GM23338 (cell line): ENCODE results near the gene SMAD3. TPM values are rescaled to one million over a fixed set of nuclear protein-coding genes. Genes with fewer than 3 reads are reported as not detected.

Source experiments
- ATAC-seq: fragments of 200-7000 bp; cut with Tn5 transposase; 3 replicates; pipeline ENCODE4 v1.9.1; 2020
- DNase-seq: peaks from one replicate; pipeline ENCODE4 v3.0.0-alpha.2; 2015; ENCODE audit warnings: low spot score
- H2AFZ ChIP-seq: fragments of 200-600 bp; sonication (generic); 2 replicates; pipeline ENCODE4 v1.8.0; 2016; ENCODE audit warnings: antibody characterized with exemption, mild to moderate bottlenecking, moderate library complexity
- H3F3A ChIP-seq: fragments of 200-600 bp; sonication (generic); replicated peaks from 2 replicates; pipeline ENCODE4 v1.8.0; 2017; ENCODE audit warnings: antibody characterized with exemption, mixed run types, low read depth
- H3K27ac ChIP-seq: fragments of 200-600 bp; sonication (generic); 2 replicates; pipeline ENCODE4 v1.6.1; 2016; ENCODE audit warnings: low read depth
- H3K27me3 ChIP-seq: fragments of 200-600 bp; sonication (generic); 2 replicates; pipeline ENCODE4 v1.8.0; 2016; ENCODE audit warnings: mild to moderate bottlenecking, mixed run types, moderate library complexity; ENCODE audit not compliant: insufficient read depth
- H3K36me3 ChIP-seq: fragments of 200-600 bp; sonication (generic); 2 replicates; pipeline ENCODE4 v1.8.0; 2016; ENCODE audit warnings: mild to moderate bottlenecking; ENCODE audit not compliant: insufficient read depth
- H3K4me1 ChIP-seq: fragments of 200-600 bp; sonication (generic); 2 replicates; pipeline ENCODE4 v1.8.0; 2016; ENCODE audit warnings: mild to moderate bottlenecking, moderate library complexity; ENCODE audit not compliant: insufficient read depth
- H3K4me2 ChIP-seq: fragments of 200-600 bp; sonication (generic); 2 replicates; pipeline ENCODE4 v1.7.1; 2017; ENCODE audit warnings: mixed run types
- H3K4me3 ChIP-seq: fragments of 200-600 bp; sonication (generic); 2 replicates; pipeline ENCODE4 v1.6.1; 2016; ENCODE audit warnings: mixed run types
- H3K79me2 ChIP-seq: fragments of 200-600 bp; sonication (generic); replicated peaks from 2 replicates; pipeline ENCODE4 v1.8.0; 2017; ENCODE audit warnings: mild to moderate bottlenecking; ENCODE audit not compliant: insufficient read depth
- H3K9me2 ChIP-seq: fragments of 200-600 bp; sonication (generic); 2 replicates; pipeline ENCODE4 v1.8.0; 2017; ENCODE audit not compliant: insufficient read depth
- H4K20me1 ChIP-seq: fragments of 200-600 bp; sonication (generic); replicated peaks from 2 replicates; pipeline ENCODE4 v1.8.0; 2017; ENCODE audit warnings: mild to moderate bottlenecking; ENCODE audit not compliant: insufficient read depth
- H3K27ac Mint-ChIP-seq: 2 replicates; pipeline ENCODE4 v1.8.0; 2020; ENCODE audit warnings: inconsistent platforms, mild to moderate bottlenecking, moderate library complexity, mixed read lengths
- H3K27me3 Mint-ChIP-seq: 3 replicates; pipeline ENCODE4 v1.8.0; 2022; ENCODE audit warnings: low read depth, mild to moderate bottlenecking, moderate library complexity, mixed read lengths, inconsistent platforms; ENCODE audit not compliant: insufficient read depth, poor library complexity
- H3K36me3 Mint-ChIP-seq: 3 replicates; pipeline ENCODE4 v1.8.0; 2021; ENCODE audit warnings: low read depth, mild to moderate bottlenecking, inconsistent platforms, moderate library complexity, mixed read lengths
- H3K4me1 Mint-ChIP-seq: 3 replicates; pipeline ENCODE4 v1.8.0; 2020; ENCODE audit warnings: mild to moderate bottlenecking, inconsistent platforms, mixed read lengths
- H3K4me3 Mint-ChIP-seq: 3 replicates; pipeline ENCODE4 v1.8.0; 2021; ENCODE audit warnings: moderate library complexity, mild to moderate bottlenecking, inconsistent platforms, mixed read lengths
- H3K9me3 Mint-ChIP-seq: 3 replicates; pipeline ENCODE4 v1.8.0; 2020; ENCODE audit warnings: moderate library complexity, mild to moderate bottlenecking, inconsistent platforms, mixed read lengths
- CREB1 ChIP-seq: fragments of 250-450 bp; sonication (Bioruptor Pico); IDR thresholded peaks from 2 replicates; pipeline ENCODE4 v1.5.0; 2020; ENCODE audit warnings: low read depth, mild to moderate bottlenecking, moderate library complexity
- EZH2 ChIP-seq: fragments of 200-600 bp; sonication (generic); IDR thresholded peaks from one replicate; pipeline ENCODE4 v1.8.0; 2017; ENCODE audit warnings: antibody characterized with exemption, mild to moderate bottlenecking, low read depth; ENCODE audit not compliant: unreplicated experiment
- EZH2phosphoT487 ChIP-seq: fragments of 200-600 bp; sonication (generic); IDR thresholded peaks from one replicate; pipeline ENCODE4 v1.8.1; 2018; ENCODE audit warnings: antibody characterized with exemption; ENCODE audit not compliant: unreplicated experiment
- POLR2AphosphoS5 ChIP-seq: IDR thresholded peaks from 2 replicates; pipeline ENCODE4 v1.6.1; 2016; ENCODE audit warnings: antibody characterized with exemption, low read depth
- polyA plus RNA-seq: library from polyadenylated mRNA; unstranded; fragments of >200 nt; fragmentation: Nextera tagmentation; extraction: Ambion mirVana; gene quantifications from 2 replicates; pipeline ENCODE4 v1.2.1, GENCODE V29; 2016
- total RNA-seq: library from RNA; depleted of rRNA; stranded (reverse); fragments of >200 nt; shearing (Covaris generic); gene quantifications from 2 replicates; pipeline ENCODE4 v1.2.3, GENCODE V29; 2014
- TF ChIP-seq, protein P1 (sequence below): IDR thresholded peaks from one replicate; pipeline ENCODE4 v1.6.1; 2018; ENCODE audit warnings: antibody characterized with exemption; ENCODE audit not compliant: unreplicated experiment
- TF ChIP-seq, protein P2 (sequence below): IDR thresholded peaks from 2 replicates; pipeline ENCODE4 v1.6.1; 2016; ENCODE audit warnings: antibody characterized with exemption
- TF ChIP-seq, protein P3 (sequence below), 2 experiments: fragments of 200-600 bp in 1 of 2; sonication (generic) in 1 of 2; conservative IDR thresholded peaks; 2 replicates each; pipeline versions ENCODE4 v1.5.1 to v1.6.1; 2016 to 2017; ENCODE audit warnings: antibody characterized with exemption in 2 of 2, low read depth in 2 of 2, mild to moderate bottlenecking in 2 of 2, moderate library complexity in 1 of 2
- TF ChIP-seq, protein P4 (sequence below): fragments of 250-450 bp; sonication (Bioruptor Pico); IDR thresholded peaks from 2 replicates; pipeline ENCODE4 v1.5.0; 2020; ENCODE audit warnings: mild to moderate bottlenecking, moderate library complexity

The SMAD3 gene
- total and polyA plus RNA-seq, 2 experiments from 2014 or later: 4.9 to 11.6 TPM

DNA sequence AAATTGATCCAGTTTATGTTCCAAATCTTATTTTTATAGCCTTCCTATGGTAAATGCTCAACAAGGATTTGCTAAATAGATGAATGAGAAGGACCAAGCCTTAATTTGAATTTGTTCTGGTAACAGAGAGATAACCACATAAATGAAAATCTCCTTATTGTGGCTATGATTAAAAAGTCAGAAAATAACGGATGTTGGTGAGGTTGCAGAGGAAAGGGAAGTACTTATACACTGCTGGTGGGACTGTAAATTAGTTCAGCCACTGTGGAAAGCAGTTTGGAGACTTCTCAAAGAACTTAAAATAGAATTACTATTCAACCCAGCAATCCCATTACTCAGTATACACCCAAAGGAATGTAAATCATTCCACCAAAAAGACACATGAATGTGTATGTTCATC lies 162.9 kb downstream of the SMAD3 start (continued):
- TF ChIP-seq, protein P1, sequence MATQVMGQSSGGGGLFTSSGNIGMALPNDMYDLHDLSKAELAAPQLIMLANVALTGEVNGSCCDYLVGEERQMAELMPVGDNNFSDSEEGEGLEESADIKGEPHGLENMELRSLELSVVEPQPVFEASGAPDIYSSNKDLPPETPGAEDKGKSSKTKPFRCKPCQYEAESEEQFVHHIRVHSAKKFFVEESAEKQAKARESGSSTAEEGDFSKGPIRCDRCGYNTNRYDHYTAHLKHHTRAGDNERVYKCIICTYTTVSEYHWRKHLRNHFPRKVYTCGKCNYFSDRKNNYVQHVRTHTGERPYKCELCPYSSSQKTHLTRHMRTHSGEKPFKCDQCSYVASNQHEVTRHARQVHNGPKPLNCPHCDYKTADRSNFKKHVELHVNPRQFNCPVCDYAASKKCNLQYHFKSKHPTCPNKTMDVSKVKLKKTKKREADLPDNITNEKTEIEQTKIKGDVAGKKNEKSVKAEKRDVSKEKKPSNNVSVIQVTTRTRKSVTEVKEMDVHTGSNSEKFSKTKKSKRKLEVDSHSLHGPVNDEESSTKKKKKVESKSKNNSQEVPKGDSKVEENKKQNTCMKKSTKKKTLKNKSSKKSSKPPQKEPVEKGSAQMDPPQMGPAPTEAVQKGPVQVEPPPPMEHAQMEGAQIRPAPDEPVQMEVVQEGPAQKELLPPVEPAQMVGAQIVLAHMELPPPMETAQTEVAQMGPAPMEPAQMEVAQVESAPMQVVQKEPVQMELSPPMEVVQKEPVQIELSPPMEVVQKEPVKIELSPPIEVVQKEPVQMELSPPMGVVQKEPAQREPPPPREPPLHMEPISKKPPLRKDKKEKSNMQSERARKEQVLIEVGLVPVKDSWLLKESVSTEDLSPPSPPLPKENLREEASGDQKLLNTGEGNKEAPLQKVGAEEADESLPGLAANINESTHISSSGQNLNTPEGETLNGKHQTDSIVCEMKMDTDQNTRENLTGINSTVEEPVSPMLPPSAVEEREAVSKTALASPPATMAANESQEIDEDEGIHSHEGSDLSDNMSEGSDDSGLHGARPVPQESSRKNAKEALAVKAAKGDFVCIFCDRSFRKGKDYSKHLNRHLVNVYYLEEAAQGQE: no peak
- TF ChIP-seq EZH2phosphoT487: no peak

DNA sequence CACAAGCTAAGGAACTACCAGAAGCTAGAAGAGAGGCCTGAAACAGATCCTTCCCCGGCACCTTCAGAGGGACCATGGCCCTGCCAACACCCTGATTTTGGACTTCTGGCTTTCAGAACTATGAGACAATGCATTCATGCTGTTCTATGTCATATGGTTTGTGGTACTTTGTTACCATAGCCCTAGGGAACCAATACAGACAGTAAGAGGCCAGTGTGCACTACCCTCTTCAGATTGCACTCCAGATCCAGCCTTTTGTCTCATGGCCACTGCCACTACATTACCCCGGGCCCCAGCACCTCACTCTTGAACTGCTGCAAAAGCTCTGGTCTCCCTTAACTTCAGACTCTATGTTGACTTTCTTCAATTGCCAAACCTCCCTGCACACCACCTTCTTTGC lies 165.1 kb downstream of the SMAD3 start:
- H3K4me3 ChIP-seq: no peak overlapping the region
- H3F3A ChIP-seq: no peaks in the 10 kb centered on the region
- H3K4me1 ChIP-seq: no peaks in the 10 kb centered on the region
- ATAC-seq: no peak
- H3K4me1 Mint-ChIP-seq: no peaks in the 10 kb centered on the region
- H3K9me2 ChIP-seq: no peaks in the 10 kb centered on the region
- H3K36me3 Mint-ChIP-seq: peaks cover 38% of the 10 kb centered on the region
- no peak overlapping the region for H3K4me2 ChIP-seq
- no peak for DNase-seq
- no peak overlapping the region for H3K27ac ChIP-seq
- H3K27me3 Mint-ChIP-seq: no peaks in the 10 kb centered on the region
- no peaks in the 10 kb centered on the region for H3K79me2 ChIP-seq
- no peaks in the 10 kb centered on the region for H3K9me3 Mint-ChIP-seq
- no peaks in the 10 kb centered on the region for H4K20me1 ChIP-seq
- no peaks in the 10 kb centered on the region for H3K27me3 ChIP-seq
- H3K36me3 ChIP-seq: peaks cover 7% of the 10 kb centered on the region
- no peak overlapping the region for H2AFZ ChIP-seq
- H3K27ac Mint-ChIP-seq: no peak overlapping the region
- no peak overlapping the region for H3K4me3 Mint-ChIP-seq
- TF ChIP-seq, protein P1: no peak
- no peak for TF ChIP-seq POLR2AphosphoS5
- TF ChIP-seq, protein P2, sequence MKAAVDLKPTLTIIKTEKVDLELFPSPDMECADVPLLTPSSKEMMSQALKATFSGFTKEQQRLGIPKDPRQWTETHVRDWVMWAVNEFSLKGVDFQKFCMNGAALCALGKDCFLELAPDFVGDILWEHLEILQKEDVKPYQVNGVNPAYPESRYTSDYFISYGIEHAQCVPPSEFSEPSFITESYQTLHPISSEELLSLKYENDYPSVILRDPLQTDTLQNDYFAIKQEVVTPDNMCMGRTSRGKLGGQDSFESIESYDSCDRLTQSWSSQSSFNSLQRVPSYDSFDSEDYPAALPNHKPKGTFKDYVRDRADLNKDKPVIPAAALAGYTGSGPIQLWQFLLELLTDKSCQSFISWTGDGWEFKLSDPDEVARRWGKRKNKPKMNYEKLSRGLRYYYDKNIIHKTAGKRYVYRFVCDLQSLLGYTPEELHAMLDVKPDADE: no peak
- TF ChIP-seq, protein P3, sequence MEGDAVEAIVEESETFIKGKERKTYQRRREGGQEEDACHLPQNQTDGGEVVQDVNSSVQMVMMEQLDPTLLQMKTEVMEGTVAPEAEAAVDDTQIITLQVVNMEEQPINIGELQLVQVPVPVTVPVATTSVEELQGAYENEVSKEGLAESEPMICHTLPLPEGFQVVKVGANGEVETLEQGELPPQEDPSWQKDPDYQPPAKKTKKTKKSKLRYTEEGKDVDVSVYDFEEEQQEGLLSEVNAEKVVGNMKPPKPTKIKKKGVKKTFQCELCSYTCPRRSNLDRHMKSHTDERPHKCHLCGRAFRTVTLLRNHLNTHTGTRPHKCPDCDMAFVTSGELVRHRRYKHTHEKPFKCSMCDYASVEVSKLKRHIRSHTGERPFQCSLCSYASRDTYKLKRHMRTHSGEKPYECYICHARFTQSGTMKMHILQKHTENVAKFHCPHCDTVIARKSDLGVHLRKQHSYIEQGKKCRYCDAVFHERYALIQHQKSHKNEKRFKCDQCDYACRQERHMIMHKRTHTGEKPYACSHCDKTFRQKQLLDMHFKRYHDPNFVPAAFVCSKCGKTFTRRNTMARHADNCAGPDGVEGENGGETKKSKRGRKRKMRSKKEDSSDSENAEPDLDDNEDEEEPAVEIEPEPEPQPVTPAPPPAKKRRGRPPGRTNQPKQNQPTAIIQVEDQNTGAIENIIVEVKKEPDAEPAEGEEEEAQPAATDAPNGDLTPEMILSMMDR (conservative IDR thresholded peaks at IDR 0.05; ENCODE audit: low read depth in 2 of 2): no peak
- TF ChIP-seq CREB1: no peak
- TF ChIP-seq EZH2: no peak
- TF ChIP-seq, protein P4, sequence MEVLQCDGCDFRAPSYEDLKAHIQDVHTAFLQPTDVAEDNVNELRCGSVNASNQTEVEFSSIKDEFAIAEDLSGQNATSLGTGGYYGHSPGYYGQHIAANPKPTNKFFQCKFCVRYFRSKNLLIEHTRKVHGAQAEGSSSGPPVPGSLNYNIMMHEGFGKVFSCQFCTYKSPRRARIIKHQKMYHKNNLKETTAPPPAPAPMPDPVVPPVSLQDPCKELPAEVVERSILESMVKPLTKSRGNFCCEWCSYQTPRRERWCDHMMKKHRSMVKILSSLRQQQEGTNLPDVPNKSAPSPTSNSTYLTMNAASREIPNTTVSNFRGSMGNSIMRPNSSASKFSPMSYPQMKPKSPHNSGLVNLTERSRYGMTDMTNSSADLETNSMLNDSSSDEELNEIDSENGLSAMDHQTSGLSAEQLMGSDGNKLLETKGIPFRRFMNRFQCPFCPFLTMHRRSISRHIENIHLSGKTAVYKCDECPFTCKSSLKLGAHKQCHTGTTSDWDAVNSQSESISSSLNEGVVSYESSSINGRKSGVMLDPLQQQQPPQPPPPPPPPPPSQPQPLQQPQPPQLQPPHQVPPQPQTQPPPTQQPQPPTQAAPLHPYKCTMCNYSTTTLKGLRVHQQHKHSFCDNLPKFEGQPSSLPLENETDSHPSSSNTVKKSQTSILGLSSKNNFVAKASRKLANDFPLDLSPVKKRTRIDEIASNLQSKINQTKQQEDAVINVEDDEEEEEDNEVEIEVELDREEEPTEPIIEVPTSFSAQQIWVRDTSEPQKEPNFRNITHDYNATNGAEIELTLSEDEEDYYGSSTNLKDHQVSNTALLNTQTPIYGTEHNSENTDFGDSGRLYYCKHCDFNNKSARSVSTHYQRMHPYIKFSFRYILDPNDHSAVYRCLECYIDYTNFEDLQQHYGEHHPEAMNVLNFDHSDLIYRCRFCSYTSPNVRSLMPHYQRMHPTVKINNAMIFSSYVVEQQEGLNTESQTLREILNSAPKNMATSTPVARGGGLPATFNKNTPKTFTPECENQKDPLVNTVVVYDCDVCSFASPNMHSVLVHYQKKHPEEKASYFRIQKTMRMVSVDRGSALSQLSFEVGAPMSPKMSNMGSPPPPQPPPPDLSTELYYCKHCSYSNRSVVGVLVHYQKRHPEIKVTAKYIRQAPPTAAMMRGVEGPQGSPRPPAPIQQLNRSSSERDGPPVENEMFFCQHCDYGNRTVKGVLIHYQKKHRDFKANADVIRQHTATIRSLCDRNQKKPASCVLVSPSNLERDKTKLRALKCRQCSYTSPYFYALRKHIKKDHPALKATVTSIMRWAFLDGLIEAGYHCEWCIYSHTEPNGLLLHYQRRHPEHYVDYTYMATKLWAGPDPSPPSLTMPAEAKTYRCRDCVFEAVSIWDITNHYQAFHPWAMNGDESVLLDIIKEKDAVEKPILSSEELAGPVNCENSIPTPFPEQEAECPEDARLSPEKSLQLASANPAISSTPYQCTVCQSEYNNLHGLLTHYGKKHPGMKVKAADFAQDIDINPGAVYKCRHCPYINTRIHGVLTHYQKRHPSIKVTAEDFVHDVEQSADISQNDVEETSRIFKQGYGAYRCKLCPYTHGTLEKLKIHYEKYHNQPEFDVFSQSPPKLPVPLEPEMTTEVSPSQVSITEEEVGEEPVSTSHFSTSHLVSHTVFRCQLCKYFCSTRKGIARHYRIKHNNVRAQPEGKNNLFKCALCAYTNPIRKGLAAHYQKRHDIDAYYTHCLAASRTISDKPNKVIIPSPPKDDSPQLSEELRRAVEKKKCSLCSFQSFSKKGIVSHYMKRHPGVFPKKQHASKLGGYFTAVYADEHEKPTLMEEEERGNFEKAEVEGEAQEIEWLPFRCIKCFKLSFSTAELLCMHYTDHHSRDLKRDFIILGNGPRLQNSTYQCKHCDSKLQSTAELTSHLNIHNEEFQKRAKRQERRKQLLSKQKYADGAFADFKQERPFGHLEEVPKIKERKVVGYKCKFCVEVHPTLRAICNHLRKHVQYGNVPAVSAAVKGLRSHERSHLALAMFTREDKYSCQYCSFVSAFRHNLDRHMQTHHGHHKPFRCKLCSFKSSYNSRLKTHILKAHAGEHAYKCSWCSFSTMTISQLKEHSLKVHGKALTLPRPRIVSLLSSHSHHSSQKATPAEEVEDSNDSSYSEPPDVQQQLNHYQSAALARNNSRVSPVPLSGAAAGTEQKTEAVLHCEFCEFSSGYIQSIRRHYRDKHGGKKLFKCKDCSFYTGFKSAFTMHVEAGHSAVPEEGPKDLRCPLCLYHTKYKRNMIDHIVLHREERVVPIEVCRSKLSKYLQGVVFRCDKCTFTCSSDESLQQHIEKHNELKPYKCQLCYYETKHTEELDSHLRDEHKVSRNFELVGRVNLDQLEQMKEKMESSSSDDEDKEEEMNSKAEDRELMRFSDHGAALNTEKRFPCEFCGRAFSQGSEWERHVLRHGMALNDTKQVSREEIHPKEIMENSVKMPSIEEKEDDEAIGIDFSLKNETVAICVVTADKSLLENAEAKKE (CRISPR knock-in tag): no peak
